ENCODE results near the gene IL18. TPM values are rescaled to one million over a fixed set of nuclear protein-coding genes. Genes with fewer than 3 reads are reported as not detected.

IL18 gene
- total RNA-seq, 1 donor from 2014 or later = 5.3 TPM

- Histone ChIP-seq H2AFZ (ENCODE audit: low read depth, low read length) (no peak overlapping the region), H3K9me3 (ENCODE audit: insufficient read depth, low read depth, low read length) (no peaks in the 10 kb centered on the region), H3K4me1 (ENCODE audit: insufficient read depth, low read length) (peaks cover 10% of the 10 kb centered on the region), H3K36me3 (ENCODE audit: insufficient read depth, low read length) (no peaks in the 10 kb centered on the region), H3K27me3 (ENCODE audit: insufficient read depth, low read length) (no peaks in the 10 kb centered on the region), H3K4me2 (ENCODE audit: low read length) (peak overlapping the region; percentile 47), H3K4me3 (ENCODE audit: insufficient read depth, low read depth, low read length) (no peak overlapping the region), H3K9ac (ENCODE audit: low read length) (peak overlapping the region; percentile 45), H4K20me1 (ENCODE audit: insufficient read depth, low read length) (no peaks in the 10 kb centered on the region), H3K27ac (ENCODE audit: low read depth, low read length) (peak overlapping the region; percentile 88), H3K79me2 (ENCODE audit: insufficient read depth, low read length) (no peaks in the 10 kb centered on the region)
- H3K9me3 Mint-ChIP-seq (ENCODE audit: unreplicated experiment) = no peaks in the 10 kb centered on the region
- FAIRE-seq = no peak
- peaks cover 14% of the 10 kb centered on the region for H3K4me1 Mint-ChIP-seq (ENCODE audit: low read depth, unreplicated experiment)
- no peaks in the 10 kb centered on the region for H3K27me3 Mint-ChIP-seq (ENCODE audit: low read depth, unreplicated experiment)
- TF ChIP-seq EZH2 (IDR thresholded peaks at IDR 0.05; ENCODE audit: insufficient read depth, low read length) = no peak
- no peak for TF ChIP-seq CTCF (IDR thresholded peaks at IDR 0.05; ENCODE audit: insufficient read depth, low read depth, low read length)
- DNase-seq (ENCODE audit: low read depth) = peak; percentile 41
- peak overlapping the region; percentile 96 for H3K27ac Mint-ChIP-seq (ENCODE audit: unreplicated experiment)
- H3K4me3 Mint-ChIP-seq (ENCODE audit: unreplicated experiment) = no peak overlapping the region
- H3K36me3 Mint-ChIP-seq (ENCODE audit: low read depth, unreplicated experiment) = no peaks in the 10 kb centered on the region
These were observed 7.5 kb downstream of the IL18 start for GRCh38 chr11:112156153-112156955.

GRCh38 chr11:112150517-112150916, 13.4 kb downstream of the IL18 start:
- DNase-seq (ENCODE audit: low read depth) (no peak), FAIRE-seq (no peak)
- Histone ChIP-seq H3K9me3 (ENCODE audit: insufficient read depth, low read depth, low read length) (no peaks in the 10 kb centered on the region), H3K9ac (ENCODE audit: low read length) (no peak overlapping the region), H3K27me3 (ENCODE audit: insufficient read depth, low read length) (no peaks in the 10 kb centered on the region), H4K20me1 (ENCODE audit: insufficient read depth, low read length) (no peaks in the 10 kb centered on the region), H3K27ac (ENCODE audit: low read depth, low read length) (no peak overlapping the region), H3K4me3 (ENCODE audit: insufficient read depth, low read depth, low read length) (no peak overlapping the region), H3K4me2 (ENCODE audit: low read length) (no peak overlapping the region), H3K36me3 (ENCODE audit: insufficient read depth, low read length) (no peaks in the 10 kb centered on the region), H2AFZ (ENCODE audit: low read depth, low read length) (no peak overlapping the region), H3K4me1 (ENCODE audit: insufficient read depth, low read length) (no peaks in the 10 kb centered on the region), H3K79me2 (ENCODE audit: insufficient read depth, low read length) (no peaks in the 10 kb centered on the region)
- Mint-ChIP-seq H3K9me3 (ENCODE audit: unreplicated experiment) (no peaks in the 10 kb centered on the region), H3K36me3 (ENCODE audit: low read depth, unreplicated experiment) (no peaks in the 10 kb centered on the region), H3K27ac (ENCODE audit: unreplicated experiment) (no peak overlapping the region), H3K27me3 (ENCODE audit: low read depth, unreplicated experiment) (no peaks in the 10 kb centered on the region), H3K4me1 (ENCODE audit: low read depth, unreplicated experiment) (no peaks in the 10 kb centered on the region), H3K4me3 (ENCODE audit: unreplicated experiment) (no peak overlapping the region)
- TF ChIP-seq EZH2 (IDR thresholded peaks at IDR 0.05; ENCODE audit: insufficient read depth, low read length) = no peak
- TF ChIP-seq CTCF (IDR thresholded peaks at IDR 0.05; ENCODE audit: insufficient read depth, low read depth, low read length) = no peak

GRCh38 chr11:112143597-112143996, 20.3 kb downstream of the IL18 start:
- H3K4me3 Mint-ChIP-seq (ENCODE audit: unreplicated experiment) = no peak overlapping the region
- H3K4me3 ChIP-seq (ENCODE audit: insufficient read depth, low read depth, low read length) = no peak overlapping the region
- H3K4me1 Mint-ChIP-seq (ENCODE audit: low read depth, unreplicated experiment) = no peaks in the 10 kb centered on the region
- no peaks in the 10 kb centered on the region for H3K27me3 ChIP-seq (ENCODE audit: insufficient read depth, low read length)
- DNase-seq (ENCODE audit: low read depth) (no peak), FAIRE-seq (no peak)
- H4K20me1 ChIP-seq (ENCODE audit: insufficient read depth, low read length) = no peaks in the 10 kb centered on the region
- H3K79me2 ChIP-seq (ENCODE audit: insufficient read depth, low read length) = no peaks in the 10 kb centered on the region
- TF ChIP-seq EZH2 (IDR thresholded peaks at IDR 0.05; ENCODE audit: insufficient read depth, low read length) = no peak
- TF ChIP-seq CTCF (IDR thresholded peaks at IDR 0.05; ENCODE audit: insufficient read depth, low read depth, low read length) = no peak
- H3K9me3 ChIP-seq (ENCODE audit: insufficient read depth, low read depth, low read length) = no peaks in the 10 kb centered on the region
- no peak overlapping the region for H3K27ac ChIP-seq (ENCODE audit: low read depth, low read length)
- H3K27ac Mint-ChIP-seq (ENCODE audit: unreplicated experiment) = no peak overlapping the region
- no peaks in the 10 kb centered on the region for H3K27me3 Mint-ChIP-seq (ENCODE audit: low read depth, unreplicated experiment)
- no peak overlapping the region for H3K9ac ChIP-seq (ENCODE audit: low read length)
- H3K36me3 Mint-ChIP-seq (ENCODE audit: low read depth, unreplicated experiment) = no peaks in the 10 kb centered on the region
- H3K4me1 ChIP-seq (ENCODE audit: insufficient read depth, low read length) = no peaks in the 10 kb centered on the region
- no peak overlapping the region for H2AFZ ChIP-seq (ENCODE audit: low read depth, low read length)
- H3K9me3 Mint-ChIP-seq (ENCODE audit: unreplicated experiment) = peaks cover 3% of the 10 kb centered on the region
- H3K4me2 ChIP-seq (ENCODE audit: low read length) = no peak overlapping the region
- no peaks in the 10 kb centered on the region for H3K36me3 ChIP-seq (ENCODE audit: insufficient read depth, low read length)
